ENCODE measurements around the gene ZNF2.
A peak's percentile ranks its signal among the peaks of the same experiment; 100 is the strongest.

- peak in 2 of 4 experiments; percentile 8 to 23 for TF ChIP-seq CTCF (IDR thresholded peaks at IDR 0.05)
- peak; percentile 26 to 62 for TF ChIP-seq POLR2A (IDR thresholded peaks at IDR 0.05)
Measured at GRCh38 chr2:95165371-95166064, at the start of gene ZNF2.

All from uterus (tissue), 2 donors.